Panc1 (cell line): ENCODE measurements around the gene ANO2.

Source experiments
- CTCF ChIP-seq: fragments of 450-650 bp; IDR thresholded peaks from 2 replicates; pipeline ENCODE4 v1.5.1; 2017; ENCODE audit warnings: mild to moderate bottlenecking
- REST ChIP-seq, 2 experiments: IDR thresholded peaks; 2 replicates each; pipeline ENCODE4 v1.6.1; 2011 to 2012; ENCODE audit warnings: low read depth in 2 of 2, control low read depth in 1 of 2, low read length in 1 of 2, mild to moderate bottlenecking in 1 of 2, moderate library complexity in 1 of 2; ENCODE audit not compliant: insufficient read depth in 1 of 2
- TCF7L2 ChIP-seq: IDR thresholded peaks from 2 replicates; pipeline ENCODE4 v1.6.1; 2011; ENCODE audit warnings: mild to moderate bottlenecking, low read depth, low read length, inconsistent platforms

GRCh38 chr12:5648692-5649359 is 296.2 kb downstream of the ANO2 start:
- TF ChIP-seq CTCF (peak; percentile 59), REST (IDR thresholded peaks at IDR 0.05; ENCODE audit: insufficient read depth in 1 of 2, low read depth in 2 of 2, low read length in 1 of 2) (no peak), TCF7L2 (no peak)
